HG03558 (cell line): ENCODE data around the gene E2F4.

Source experiments
- ATAC-seq: cut with Tn5 transposase; IDR thresholded peaks from one replicate; pipeline ENCODE4 v1.9.1; 2021; ENCODE audit warnings: moderate number of reproducible peaks; ENCODE audit not compliant: unreplicated experiment; ENCODE audit errors: extremely low read depth

Gene E2F4

DNA sequence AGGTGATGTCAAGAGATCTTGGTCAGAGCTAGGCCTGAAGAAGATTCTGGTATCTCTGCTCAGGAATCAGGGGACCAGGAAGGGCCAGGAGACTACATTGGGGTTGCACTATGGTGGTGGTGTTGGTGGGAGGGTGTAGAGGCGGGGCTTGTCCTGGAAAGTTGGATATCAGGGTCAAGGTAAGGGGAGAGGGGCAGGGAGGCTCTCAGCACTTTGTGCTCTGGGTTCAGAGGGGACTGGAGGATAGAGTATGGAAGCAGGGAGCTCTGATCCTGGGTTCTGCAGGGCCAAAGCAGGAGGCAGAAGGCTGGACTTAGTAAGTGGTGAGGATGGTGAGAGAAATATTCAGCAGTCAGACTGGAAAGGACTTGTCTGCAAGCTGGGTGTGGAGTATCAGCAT lies 18.6 kb upstream of the E2F4 start:
- ATAC-seq, result no peak

DNA sequence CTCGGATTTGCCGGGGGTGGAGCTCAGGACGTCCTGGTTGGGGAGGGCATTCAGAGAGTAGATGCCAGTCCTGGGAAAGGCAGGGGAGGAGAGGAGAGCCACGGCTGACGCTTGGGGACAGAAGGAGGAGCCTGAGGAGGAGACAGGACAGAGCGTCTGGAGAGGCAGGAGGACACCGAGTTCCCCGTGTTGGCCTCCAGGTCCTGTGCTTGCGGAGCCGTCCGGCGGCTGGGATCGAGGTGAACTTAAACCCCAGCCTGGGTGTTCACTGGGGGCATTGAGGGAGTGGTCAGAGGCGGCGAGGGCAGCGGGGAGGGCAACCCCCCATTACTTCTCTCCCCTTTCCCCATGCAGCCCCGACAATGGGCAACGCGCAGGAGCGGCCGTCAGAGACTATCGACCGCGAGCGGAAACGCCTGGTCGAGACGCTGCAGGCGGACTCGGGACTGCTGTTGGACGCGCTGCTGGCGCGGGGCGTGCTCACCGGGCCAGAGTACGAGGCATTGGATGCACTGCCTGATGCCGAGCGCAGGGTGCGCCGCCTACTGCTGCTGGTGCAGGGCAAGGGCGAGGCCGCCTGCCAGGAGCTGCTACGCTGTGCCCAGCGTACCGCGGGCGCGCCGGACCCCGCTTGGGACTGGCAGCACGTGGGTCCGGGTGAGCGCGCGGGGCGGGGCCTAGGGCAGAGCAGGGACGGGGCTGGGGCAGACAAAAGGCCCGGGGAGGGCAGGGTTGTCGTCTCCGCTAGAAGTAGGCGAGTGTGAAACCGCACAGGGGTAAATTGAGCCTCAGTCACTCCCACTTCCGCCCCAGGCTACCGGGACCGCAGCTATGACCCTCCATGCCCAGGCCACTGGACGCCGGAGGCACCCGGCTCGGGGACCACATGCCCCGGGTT lies 17.9 kb upstream of the E2F4 start:
- no peak for ATAC-seq

DNA sequence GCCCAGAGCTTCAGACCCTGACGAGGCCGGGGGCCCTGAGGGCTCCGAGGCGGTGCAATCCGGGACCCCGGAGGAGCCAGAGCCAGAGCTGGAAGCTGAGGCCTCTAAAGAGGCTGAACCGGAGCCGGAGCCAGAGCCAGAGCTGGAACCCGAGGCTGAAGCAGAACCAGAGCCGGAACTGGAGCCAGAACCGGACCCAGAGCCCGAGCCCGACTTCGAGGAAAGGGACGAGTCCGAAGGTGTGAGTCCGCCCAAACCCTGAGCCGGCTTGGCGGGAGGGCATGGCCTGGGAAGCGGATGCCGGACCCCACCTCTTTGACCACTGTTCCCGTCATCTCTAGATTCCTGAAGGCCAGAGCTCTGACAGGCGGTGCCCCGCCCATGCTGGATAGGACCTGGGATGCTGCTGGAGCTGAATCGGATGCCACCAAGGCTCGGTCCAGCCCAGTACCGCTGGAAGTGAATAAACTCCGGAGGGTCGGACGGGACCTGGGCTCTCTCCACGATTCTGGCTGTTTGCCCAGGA lies 17.2 kb upstream of the E2F4 start:
- ATAC-seq, result no peak

- no peak for ATAC-seq
These were observed 15.3 kb upstream of the E2F4 start for GRCh38 chr16:67176662-67177061.

GRCh38 chr16:67177743-67178699 lies 13.9 kb upstream of the E2F4 start:
- no peak for ATAC-seq

DNA sequence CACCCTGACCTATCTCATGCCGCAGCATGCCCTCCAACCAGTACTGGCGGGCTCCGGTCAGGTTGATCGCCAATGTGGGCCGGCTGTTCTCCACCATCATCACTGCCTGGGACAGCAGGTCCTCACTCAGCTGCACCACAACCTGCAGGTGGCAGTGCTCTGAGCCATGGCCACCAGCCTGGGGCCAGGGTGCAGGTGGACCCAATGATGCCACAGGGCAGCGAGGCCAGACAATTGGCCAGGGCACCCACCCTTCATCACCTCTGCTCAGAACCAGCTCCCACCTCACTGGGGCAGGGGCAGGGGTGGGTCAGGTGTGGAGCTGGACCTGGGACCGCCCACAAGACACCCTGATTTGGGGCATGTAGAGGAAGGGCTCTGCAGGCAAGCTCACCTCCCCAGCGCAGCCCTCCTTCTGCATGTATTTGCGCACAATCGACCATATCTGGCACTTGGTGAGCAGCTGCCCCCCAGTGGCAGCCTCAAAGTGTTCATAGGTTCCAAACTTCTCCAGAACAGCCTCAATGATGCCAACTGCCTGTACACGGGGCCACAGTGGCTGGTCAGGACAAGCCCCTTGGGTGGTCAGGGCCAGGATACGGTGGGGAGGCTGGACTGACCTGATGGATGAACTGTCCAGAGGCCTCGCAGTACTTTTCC lies 12.4 kb upstream of the E2F4 start:
- no peak for ATAC-seq

DNA sequence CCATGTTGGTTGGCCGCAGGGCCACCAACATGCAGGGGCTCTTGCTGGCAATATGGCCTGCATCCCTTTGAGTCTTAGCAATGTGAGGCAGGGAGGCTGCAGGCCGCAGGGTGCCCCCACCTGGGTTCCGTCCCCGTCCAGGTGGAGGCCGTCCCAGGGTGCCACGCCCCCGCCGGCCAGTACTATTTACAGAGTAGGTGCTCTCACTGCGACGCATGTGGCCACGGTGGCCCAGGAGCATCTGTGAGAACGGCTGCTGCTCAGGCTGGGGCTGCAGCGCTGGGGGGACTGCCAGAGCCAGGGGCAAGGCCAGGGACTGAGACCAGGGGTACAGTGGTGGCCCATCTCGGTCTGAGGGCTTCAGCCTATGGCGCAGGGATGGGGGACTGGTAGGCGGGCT lies 11.8 kb upstream of the E2F4 start:
- no peak for ATAC-seq

DNA sequence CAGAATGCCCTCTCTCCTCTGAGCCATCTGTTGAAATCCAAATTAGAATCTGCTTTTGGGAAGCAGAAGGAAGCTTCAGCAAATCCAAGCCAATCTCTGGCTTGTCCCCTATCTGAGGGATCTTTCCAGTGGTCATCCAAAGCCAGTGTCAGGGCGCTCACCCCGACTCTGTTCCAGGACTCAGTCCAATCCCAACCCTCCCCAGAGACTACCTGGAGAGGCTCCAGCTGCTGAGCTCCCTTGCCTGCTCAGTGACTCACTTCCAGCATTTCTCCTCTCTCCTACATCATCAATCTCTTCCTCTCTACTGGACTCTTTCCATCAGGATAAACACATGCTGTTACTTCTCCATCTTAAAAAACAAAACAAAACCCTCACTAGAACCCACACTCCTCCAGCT lies 10.6 kb upstream of the E2F4 start:
- no peak for ATAC-seq

DNA sequence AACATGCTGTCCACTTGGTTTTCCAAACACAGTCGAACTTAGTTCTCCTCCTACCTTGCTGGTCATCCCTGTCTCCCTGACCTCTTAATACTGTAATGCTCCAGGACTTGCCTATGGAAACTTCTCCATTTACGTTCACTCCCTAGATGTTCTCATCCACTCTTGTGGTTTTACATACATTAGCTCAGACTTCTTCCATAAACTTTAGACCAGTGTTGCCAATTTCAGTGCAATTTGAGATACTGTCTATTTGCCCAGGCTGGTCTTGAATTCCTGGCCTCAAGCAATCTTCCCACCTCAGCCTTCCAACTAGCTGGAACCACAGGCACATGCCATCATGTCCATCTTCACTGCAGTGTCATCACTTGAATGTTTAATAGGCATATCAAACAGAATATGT lies 9.7 kb upstream of the E2F4 start:
- ATAC-seq, result no peak

GRCh38 chr16:67183284-67183626 lies 8.7 kb upstream of the E2F4 start:
- no peak for ATAC-seq

GRCh38 chr16:67183627-67184452 lies 8.1 kb upstream of the E2F4 start, which contains the start of gene MATCAP1:
Gene MATCAP1 (minus strand): TSS chr16:67183963. CDS start chr16:67180610, 3,353 bp downstream.
- ATAC-seq, result peak; percentile 72

DNA sequence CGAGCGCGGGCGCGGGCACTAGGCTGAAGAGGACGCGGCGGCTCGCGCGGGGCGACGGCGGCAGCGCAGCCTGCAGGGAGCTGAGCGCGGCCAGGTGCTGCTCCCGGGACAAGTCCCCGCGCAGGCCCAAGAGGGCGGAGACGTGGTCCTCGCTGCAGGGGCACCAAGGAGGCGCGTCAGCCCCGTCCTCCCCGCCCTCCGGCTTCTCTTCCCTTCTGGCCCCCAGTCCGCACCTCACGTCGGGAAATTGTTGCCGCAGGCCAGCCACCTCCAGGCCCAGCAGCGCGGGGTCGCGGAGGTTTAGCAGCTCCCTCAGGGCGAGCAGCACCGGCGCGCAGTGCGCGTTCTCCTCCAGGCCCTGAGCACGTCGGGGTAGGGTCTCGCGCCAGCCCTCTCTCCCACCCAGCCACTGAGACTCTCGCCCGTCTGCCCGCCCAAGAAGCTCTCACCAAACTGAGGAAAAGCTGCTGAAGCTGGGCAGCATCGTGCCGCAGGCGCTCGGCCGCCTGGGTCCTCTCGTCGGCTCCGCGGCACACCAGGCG lies 7.4 kb upstream of the E2F4 start:
- no peak for ATAC-seq

DNA sequence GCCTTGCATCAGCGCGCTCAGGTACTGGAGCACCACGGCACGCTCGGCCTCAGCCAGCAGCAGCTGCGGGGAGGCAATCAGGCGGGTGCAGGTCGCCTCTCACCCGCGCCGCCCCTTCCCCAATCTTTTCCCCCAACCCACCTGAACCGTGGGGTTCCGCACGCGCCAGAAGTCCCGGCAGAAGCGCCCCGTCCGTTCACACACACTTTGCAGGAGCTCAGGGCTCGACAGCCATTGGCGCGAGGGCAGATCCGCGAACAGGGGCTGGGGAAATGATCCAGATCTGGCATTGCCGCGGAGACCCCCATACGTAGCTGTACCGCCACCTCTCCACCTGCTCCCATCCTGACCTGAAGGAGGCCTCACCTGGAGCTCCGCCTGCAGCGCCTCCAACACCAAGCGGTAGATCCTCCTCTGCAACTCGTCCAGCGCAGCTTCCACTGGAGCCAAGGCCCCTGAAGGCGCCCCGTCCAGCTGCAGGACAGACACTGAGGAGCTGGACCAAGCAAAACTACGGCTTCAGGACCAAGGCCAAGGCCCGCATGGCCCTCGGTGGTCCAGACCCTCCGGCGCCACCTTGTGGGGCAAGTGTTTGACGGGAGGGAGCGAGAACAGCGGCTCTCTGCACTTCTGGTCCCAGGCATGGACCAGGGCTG lies 6.8 kb upstream of the E2F4 start:
- no peak for ATAC-seq

- ATAC-seq, result no peak
These were observed 6.3 kb upstream of the E2F4 start for GRCh38 chr16:67185651-67186134.

DNA sequence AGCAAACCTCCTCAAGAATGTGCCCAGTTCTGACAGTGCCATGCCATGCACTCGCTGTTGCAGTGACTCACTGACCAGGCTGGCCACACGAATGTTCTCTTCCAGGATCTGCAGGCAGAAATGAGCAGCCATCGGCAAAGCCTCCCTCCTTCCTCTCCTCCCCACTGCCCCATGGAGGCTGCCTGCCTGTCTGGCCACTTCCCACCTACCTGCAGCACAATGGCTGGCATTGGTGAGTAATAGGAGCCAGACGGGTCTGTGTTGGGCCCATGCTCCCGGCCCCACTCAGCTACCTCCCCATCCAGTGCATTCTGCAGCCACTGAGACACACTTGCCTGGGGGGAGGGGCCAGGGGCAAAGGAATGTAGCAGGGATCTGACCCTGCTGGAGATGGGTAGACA lies 5.4 kb upstream of the E2F4 start:
- no peak for ATAC-seq

GRCh38 chr16:67187175-67187890 lies 4.6 kb upstream of the E2F4 start:
- no peak for ATAC-seq

DNA sequence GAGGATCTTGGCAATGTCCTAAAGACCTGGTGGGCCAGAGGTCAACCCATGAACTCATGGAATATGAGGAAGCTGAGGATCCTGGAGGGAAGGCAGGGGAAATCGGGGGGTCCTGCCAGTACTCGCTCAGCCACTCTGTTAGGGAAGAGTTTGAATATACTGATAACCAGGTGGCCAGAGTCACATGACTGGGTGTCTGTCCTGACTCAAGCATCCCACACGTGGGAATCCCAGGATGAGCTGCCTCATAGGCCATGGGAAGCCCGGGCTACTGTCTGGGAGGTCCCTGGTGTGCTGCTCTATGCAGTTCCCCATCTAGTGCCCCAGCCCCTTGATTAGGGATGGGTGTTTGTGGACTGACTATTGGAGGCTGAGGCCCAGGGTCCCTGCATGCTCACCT lies 3.6 kb upstream of the E2F4 start:
- ATAC-seq, result no peak

DNA sequence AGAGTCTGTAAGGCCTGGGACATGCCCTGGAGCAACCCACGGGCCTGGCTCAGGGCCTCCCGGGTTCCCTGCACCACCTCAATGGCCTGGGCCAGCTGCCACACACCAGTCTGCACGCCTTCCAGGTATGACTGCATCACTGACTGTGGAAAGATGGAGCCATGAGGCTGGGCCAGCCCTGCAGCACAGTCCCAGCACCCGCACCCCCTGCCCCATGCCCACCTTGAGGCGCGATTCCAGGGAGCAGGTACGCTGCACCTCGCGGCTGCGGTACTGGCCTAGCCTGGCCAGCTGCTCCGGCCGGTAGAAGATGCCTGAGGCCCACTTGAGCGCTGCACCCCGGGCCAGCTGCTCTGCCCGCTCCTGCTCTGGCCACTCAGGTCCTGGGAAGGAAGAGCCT lies 3.2 kb upstream of the E2F4 start:
- no peak for ATAC-seq
